ENCODE measurements around the gene ITGB5.

DNA sequence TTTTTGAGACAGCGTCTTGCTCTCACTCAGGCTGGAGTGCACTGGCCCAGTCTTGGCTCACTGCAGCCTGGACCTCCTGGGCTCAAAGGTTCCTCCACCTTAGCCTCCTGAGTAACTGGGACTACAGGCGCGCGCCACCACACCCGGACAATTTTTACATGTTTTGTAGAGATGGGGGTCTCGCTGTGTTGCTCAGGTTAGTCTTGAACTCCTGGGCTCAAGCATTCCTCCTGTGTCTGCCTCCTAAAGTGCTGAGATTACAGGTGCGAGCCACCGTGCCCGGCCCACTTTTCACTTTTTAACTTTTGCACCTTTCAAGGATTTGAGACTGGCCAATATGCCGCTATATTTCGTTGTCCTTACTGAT lies 750 bp upstream of the ITGB5 start:
- TF ChIP-seq CTCF (IDR thresholded peaks at IDR 0.05) (no peak), EZH2 (IDR thresholded peaks at IDR 0.05; ENCODE audit: borderline replicate concordance, insufficient read depth, low read depth, low read length, poor library complexity, severe bottlenecking) (no peak)
